ENCODE data around the gene OGA. TPM values are rescaled to one million over a fixed set of nuclear protein-coding genes. Genes with fewer than 3 reads are reported as not detected.

The OGA gene
- polyA plus RNA-seq (ENCODE audit: insufficient read length in 3 of 3): 100 to 1,000 TPM; 111 to 237 (median 214) TPM
- long read RNA-seq, donor 1, full-length matches to known transcripts: 6 of 11 reads
- long read RNA-seq, donor 1, partial matches to known transcripts: 5 of 11 reads
- long read RNA-seq, donor 1, other reads (novel, unspliced or antisense): 0 of 11 reads
- long read RNA-seq, donor 2, full-length matches to known transcripts: 9 of 14 reads
- long read RNA-seq, donor 2, partial matches to known transcripts: 5 of 14 reads
- long read RNA-seq, donor 2, other reads (novel, unspliced or antisense): 0 of 14 reads
- long read RNA-seq, donor 3, full-length matches to known transcripts: 7 of 24 reads
- long read RNA-seq, donor 3, partial matches to known transcripts: 17 of 24 reads
- long read RNA-seq, donor 3, other reads (novel, unspliced or antisense): 0 of 24 reads
- long read RNA-seq, donor 4, full-length matches to known transcripts: 2 of 7 reads
- long read RNA-seq, donor 4, partial matches to known transcripts: 5 of 7 reads
- long read RNA-seq, donor 4, other reads (novel, unspliced or antisense): 0 of 7 reads
- long read RNA-seq, donor 5, full-length matches to known transcripts: 4 of 4 reads
- long read RNA-seq, donor 5, partial matches to known transcripts: 0 of 4 reads
- long read RNA-seq, donor 5, other reads (novel, unspliced or antisense): 0 of 4 reads
- long read RNA-seq, donor 6, full-length matches to known transcripts: 19 of 36 reads
- long read RNA-seq, donor 6, partial matches to known transcripts: 17 of 36 reads
- long read RNA-seq, donor 6, other reads (novel, unspliced or antisense): 0 of 36 reads
- long read RNA-seq, donor 7, full-length matches to known transcripts: 12 of 12 reads
- long read RNA-seq, donor 7, partial matches to known transcripts: 0 of 12 reads
- long read RNA-seq, donor 7, other reads (novel, unspliced or antisense): 0 of 12 reads
- long read RNA-seq, donor 8, full-length matches to known transcripts: 5 of 5 reads
- long read RNA-seq, donor 8, partial matches to known transcripts: 0 of 5 reads
- long read RNA-seq, donor 8, other reads (novel, unspliced or antisense): 0 of 5 reads
- long read RNA-seq, donor 9, full-length matches to known transcripts: 11 of 29 reads
- long read RNA-seq, donor 9, partial matches to known transcripts: 18 of 29 reads
- long read RNA-seq, donor 9, other reads (novel, unspliced or antisense): 0 of 29 reads
- long read RNA-seq, donor 10, full-length matches to known transcripts: 10 of 29 reads
- long read RNA-seq, donor 10, partial matches to known transcripts: 19 of 29 reads
- long read RNA-seq, donor 10, other reads (novel, unspliced or antisense): 0 of 29 reads
- long read RNA-seq, donor 11, full-length matches to known transcripts: 5 of 5 reads
- long read RNA-seq, donor 11, partial matches to known transcripts: 0 of 5 reads
- long read RNA-seq, donor 11, other reads (novel, unspliced or antisense): 0 of 5 reads
- long read RNA-seq, donor 12, full-length matches to known transcripts: 20 of 49 reads
- long read RNA-seq, donor 12, partial matches to known transcripts: 29 of 49 reads
- long read RNA-seq, donor 12, other reads (novel, unspliced or antisense): 0 of 49 reads
- long read RNA-seq, donor 13, full-length matches to known transcripts: 8 of 20 reads
- long read RNA-seq, donor 13, partial matches to known transcripts: 12 of 20 reads
- long read RNA-seq, donor 13, other reads (novel, unspliced or antisense): 0 of 20 reads
- long read RNA-seq, donor 14: 0 reads
- long read RNA-seq, donor 15, full-length matches to known transcripts: 16 of 40 reads
- long read RNA-seq, donor 15, partial matches to known transcripts: 24 of 40 reads
- long read RNA-seq, donor 15, other reads (novel, unspliced or antisense): 0 of 40 reads
- long read RNA-seq, donor 16, full-length matches to known transcripts: 5 of 5 reads
- long read RNA-seq, donor 16, partial matches to known transcripts: 0 of 5 reads
- long read RNA-seq, donor 16, other reads (novel, unspliced or antisense): 0 of 5 reads

- peak; percentile 99 for DNase-seq
Measured at GRCh38 chr10:101818119-101818871, at the start of gene OGA. Gene OGA (minus strand): TSS chr10:101818444. CDS start chr10:101818022, 422 bp downstream.

DNA sequence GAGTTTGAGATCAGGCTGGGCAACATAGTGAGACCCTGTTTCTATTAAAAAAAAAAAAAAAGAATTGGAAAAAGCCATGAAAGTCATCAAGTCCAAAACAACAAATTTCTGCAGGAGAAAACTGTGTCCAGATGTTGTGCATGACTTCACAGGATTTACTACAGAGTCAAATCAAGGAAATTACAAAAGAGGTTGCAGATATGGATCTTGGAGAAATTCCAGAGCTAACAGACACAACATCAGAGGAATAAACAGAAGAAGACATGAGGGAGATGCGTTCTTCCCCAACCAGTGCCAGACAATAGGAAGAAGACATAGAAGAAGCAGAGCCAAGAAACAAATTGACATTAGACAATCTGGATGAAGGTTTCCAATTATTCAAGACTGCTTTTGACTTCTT lies 49.7 kb upstream of the OGA start:
- DNase-seq: no peak

DNA sequence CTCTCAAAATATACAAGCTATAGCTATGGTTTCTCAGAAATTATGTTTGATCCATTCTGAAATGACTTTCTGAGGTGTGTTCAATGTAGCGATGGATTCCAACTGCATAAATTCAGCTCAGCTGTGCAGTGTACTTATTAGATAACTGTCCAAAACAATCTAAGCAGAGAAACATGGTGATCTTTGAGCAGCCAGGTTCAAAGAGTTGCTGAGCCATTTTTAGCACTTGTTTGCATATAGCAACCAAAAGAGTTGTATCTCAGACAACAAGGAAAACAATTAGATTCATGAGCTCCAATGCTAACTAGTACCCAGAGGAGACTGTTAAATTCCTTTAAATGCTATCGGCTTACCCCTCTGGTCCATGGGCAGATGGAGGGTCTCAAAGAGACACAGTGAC lies 41.3 kb upstream of the OGA start:
- DNase-seq: no peak

GRCh38 chr10:101858723-101859500 lies 40.7 kb upstream of the OGA start:
- DNase-seq: no peak

DNA sequence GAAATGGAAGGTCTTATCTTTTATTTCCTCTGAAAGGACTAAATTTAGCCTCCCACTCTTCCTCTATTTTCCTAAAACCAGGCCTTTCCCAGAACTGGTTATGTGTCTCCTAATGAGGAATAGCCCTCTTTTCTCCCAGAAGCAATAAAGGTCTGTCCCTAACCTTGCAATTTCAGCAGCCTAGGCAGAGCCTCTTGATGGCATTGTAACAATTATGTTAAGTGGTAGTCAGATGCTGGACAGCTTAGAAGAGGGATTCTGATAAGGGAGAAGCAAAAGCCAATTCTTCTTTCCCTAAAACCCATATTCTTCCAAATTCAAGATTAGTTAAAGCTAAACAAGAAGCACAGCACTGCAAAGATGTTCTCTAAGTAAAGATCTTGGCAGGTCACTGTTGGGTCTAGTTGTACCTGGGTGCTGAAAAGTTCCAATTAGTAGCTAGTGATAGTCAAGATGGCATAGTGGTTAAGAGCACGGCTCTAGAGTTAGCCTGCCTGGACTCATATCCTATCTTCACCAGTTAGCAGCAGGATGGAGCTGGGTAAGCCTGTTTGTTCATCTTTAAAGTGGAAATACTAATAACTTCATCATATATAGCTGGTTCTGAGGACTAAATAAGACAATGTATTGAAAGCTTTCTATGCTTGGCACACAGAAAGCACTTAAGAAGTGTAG lies 39.7 kb upstream of the OGA start:
- DNase-seq: no peak

DNA sequence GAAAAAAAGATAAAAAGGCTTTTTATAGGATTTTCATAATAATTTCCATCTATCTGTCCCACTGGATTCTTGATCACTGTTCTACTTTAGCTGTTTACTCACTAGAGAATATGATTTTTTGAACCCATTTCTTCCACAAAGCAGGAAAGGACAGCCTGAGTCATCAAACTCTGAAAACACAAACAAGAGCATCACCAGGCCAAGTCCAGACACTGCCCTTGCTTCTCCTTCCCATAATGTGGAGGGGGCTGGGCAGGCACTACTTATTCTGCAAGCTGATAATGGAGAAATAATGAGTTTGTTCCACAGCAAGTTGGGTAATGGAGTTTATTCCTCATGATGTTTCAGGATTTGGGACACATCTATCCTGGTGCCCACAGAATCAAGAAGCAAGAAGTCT lies 38.4 kb upstream of the OGA start:
- no peak for DNase-seq

DNA sequence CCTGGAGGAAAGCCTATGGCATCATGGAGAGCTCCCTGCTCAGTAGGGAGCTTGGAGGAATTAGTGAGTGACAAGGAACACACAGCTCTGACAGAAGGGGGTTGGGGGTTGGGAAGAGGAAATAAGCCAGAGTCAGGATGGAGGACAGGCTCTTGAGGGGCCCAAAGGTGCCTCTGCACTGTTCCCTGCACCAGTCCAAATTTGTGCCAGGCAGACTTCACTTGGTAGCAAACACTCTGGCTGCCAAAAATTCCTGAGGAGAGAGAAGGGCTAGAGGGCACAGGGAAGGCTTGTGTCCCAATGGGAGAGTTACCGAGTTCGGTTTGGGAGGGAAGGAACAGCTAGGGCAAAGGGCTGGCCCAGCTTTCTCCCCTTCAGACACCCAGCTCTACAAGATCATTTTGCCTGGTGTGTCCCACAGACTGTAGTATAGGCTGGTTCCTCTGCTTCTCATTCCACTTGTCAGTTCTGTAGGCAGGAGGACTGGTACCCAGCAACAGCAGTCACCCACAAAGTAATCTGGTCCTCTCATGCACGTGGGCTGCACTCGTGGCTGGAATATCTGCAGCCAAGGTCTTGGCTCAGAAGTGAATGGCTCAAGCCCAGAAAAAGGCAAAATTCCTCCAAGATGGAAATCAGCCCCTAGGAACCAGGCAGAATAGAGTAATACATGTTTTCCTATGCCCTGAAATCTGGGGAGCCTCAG lies 33.3 kb upstream of the OGA start:
- no peak for DNase-seq

- no peak for DNase-seq
Measured at GRCh38 chr10:101850749-101851148, 32.5 kb upstream of the OGA start.

- DNase-seq: no peak
Measured at GRCh38 chr10:101848894-101849351, 30.7 kb upstream of the OGA start.

- no peak for DNase-seq
Measured at GRCh38 chr10:101848408-101848807, 30.2 kb upstream of the OGA start.

DNA sequence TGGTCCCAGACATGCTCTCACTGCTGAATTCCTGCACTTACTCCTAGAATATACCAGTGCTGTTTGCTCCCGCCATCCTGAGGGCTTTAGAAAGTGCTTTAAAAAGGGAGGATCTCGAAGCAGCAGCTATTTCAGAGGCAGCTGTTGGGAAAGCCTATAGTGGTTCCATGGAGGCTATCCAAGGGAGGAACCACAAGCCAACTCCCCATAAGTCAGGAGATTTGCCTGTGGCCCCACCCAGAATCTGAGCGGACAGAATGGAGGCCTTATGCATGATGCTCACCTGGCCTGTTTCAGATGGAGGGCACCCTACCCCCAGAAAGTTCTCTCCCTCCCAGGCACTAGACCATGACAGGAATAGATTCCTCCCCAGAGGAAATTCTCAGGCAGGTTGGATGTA lies 27.6 kb upstream of the OGA start:
- no peak for DNase-seq

- DNase-seq: no peak
Measured at GRCh38 chr10:101843032-101844021, 25.1 kb upstream of the OGA start, which contains the start of gene KCNIP2. Gene KCNIP2 (minus strand): TSS chr10:101843800. CDS start chr10:101843568, 232 bp downstream.

DNA sequence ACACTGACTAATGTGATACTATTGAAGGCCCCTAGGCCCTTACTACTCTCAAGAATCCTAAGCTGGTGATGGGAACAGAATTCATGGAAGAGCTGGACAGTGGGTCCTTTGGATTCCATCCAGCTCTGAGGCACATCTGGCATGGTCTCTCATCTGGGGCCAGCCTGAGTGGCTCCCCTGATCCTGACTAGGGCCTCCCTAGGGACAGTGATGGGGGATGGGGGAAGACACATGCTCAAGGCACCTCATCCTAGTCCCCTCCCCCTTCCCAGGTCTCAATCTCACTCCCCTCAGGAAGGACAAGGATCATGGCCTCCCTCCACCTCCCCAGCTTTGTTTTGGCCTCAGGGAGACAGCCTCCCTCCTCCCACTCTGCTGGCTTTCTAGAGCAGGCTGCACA lies 23.6 kb upstream of the OGA start:
- DNase-seq: no peak

GRCh38 chr10:101840741-101841453 lies 22.7 kb upstream of the OGA start:
- peak; percentile 87 for DNase-seq

- DNase-seq: no peak
Measured at GRCh38 chr10:101840102-101840684, 21.9 kb upstream of the OGA start.
